T-helper 1 cell treated with Interleukin-12 subunit alpha and Interleukin-12 subunit beta and Interleukin-4 antibody, amounts not matched to agents 30 μg/mL and 1 μg/mL, for 36 hours (primary cell): Measurements from ENCODE around the gene YJEFN3.

Experiments
- H3K27ac Mint-ChIP-seq: one replicate; pipeline ENCODE4 v1.8.0; 2021; ENCODE audit warnings: mild to moderate bottlenecking, mixed read lengths
- H3K27me3 Mint-ChIP-seq: one replicate; pipeline ENCODE4 v1.8.0; 2021; ENCODE audit warnings: low read depth, mixed read lengths
- H3K36me3 Mint-ChIP-seq: one replicate; pipeline ENCODE4 v1.8.0; 2021; ENCODE audit warnings: low read depth, mixed read lengths
- H3K4me1 Mint-ChIP-seq: one replicate; pipeline ENCODE4 v1.8.0; 2021; ENCODE audit warnings: low read depth, mixed read lengths
- H3K4me3 Mint-ChIP-seq: one replicate; pipeline ENCODE4 v1.8.0; 2021; ENCODE audit warnings: mild to moderate bottlenecking, moderate library complexity, mixed read lengths
- H3K9me3 Mint-ChIP-seq: one replicate; pipeline ENCODE4 v1.8.0; 2021; ENCODE audit warnings: mixed read lengths

The YJEFN3 gene, protein sequence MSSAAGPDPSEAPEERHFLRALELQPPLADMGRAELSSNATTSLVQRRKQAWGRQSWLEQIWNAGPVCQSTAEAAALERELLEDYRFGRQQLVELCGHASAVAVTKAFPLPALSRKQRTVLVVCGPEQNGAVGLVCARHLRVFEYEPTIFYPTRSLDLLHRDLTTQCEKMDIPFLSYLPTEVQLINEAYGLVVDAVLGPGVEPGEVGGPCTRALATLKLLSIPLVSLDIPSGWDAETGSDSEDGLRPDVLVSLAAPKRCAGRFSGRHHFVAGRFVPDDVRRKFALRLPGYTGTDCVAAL

DNA sequence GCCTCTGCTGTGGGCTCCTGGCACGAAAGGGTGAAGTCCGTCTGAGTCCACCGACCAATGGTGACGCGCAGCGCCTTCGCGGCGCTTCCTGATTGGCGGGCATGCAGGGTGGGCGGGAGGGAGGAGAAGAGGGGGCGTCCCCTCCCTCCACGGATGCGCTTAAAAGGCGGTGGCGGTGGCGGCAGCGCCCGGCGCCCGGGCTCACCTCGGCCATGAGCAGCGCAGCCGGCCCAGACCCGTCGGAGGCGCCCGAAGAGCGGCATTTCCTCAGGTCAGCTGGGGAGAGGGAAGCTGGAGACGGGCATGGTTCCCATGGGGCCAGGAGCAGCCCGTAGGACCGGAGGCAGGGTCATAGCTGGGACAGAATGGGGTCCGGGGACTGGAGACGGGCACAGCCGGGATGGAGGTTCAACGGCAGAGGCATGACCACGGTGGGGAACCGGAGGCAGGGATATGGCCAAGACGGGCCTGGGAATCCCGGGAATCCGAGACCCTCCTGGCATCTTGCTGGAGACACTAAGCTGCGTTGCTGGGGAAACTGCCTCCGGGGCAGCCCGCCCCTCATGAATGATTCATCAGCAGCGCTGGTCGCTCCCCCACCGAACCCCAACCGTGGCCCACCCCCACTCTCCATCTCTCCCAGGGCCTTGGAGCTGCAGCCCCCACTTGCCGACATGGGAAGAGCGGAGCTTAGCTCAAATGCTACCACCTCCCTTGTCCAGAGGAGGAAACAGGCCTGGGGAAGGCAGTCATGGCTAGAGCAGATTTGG, at the start of gene YJEFN3:
Gene YJEFN3, plus strand, starts transcription at position 191 of the 770 bp plus-strand sequence. Its CDS starts 22 bp downstream, at position 213.
- no peaks in the 10 kb centered on the region for H3K27me3 Mint-ChIP-seq
- no peaks in the 10 kb centered on the region for H3K9me3 Mint-ChIP-seq
- H3K36me3 Mint-ChIP-seq, result peaks cover 4% of the 10 kb centered on the region
- H3K27ac Mint-ChIP-seq, result no peak within 1 kb of the TSS
- no peak within 1 kb of the TSS for H3K4me3 Mint-ChIP-seq
- H3K4me1 Mint-ChIP-seq, result peaks cover 9% of the 10 kb centered on the region

DNA sequence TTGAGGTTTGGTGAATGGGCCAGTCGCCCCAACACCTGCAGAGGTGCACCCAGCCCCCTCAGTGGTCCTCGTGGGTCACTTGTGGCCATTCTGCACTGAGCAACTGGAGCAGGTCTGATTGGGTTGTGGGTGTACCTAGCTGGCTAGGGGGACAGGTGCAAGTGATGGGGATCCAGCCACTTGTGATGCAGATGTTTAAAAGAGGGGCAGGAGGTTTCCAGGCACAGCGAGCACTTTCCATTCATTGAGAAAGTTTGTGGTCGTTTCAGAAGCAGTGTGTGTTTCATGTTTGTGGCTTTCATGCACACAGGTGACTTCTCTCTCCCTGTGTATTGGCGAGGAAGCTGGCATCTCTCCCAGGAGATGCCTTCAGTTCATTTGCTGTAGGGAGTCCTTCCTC, 48.0 kb upstream of the YJEFN3 start:
- Mint-ChIP-seq H3K27ac (no peak overlapping the region), H3K4me1 (peaks cover 39% of the 10 kb centered on the region), H3K27me3 (no peaks in the 10 kb centered on the region), H3K9me3 (no peaks in the 10 kb centered on the region), H3K4me3 (no peak overlapping the region), H3K36me3 (peaks cover 11% of the 10 kb centered on the region)

- H3K27ac Mint-ChIP-seq, result no peak overlapping the region
- H3K9me3 Mint-ChIP-seq, result no peaks in the 10 kb centered on the region
- no peak overlapping the region for H3K4me3 Mint-ChIP-seq
- peaks cover 22% of the 10 kb centered on the region for H3K4me1 Mint-ChIP-seq
- H3K36me3 Mint-ChIP-seq, result peaks cover 6% of the 10 kb centered on the region
- H3K27me3 Mint-ChIP-seq, result no peaks in the 10 kb centered on the region
Observed at GRCh38 chr19:19482809-19483596, 45.7 kb upstream of the YJEFN3 start.

GRCh38 chr19:19485161-19485997, 43.3 kb upstream of the YJEFN3 start:
- no peaks in the 10 kb centered on the region for H3K27me3 Mint-ChIP-seq
- no peaks in the 10 kb centered on the region for H3K9me3 Mint-ChIP-seq
- H3K4me1 Mint-ChIP-seq, result peaks cover 32% of the 10 kb centered on the region
- H3K27ac Mint-ChIP-seq, result peak overlapping the region; percentile 31
- H3K36me3 Mint-ChIP-seq, result peaks cover 4% of the 10 kb centered on the region
- no peak overlapping the region for H3K4me3 Mint-ChIP-seq

DNA sequence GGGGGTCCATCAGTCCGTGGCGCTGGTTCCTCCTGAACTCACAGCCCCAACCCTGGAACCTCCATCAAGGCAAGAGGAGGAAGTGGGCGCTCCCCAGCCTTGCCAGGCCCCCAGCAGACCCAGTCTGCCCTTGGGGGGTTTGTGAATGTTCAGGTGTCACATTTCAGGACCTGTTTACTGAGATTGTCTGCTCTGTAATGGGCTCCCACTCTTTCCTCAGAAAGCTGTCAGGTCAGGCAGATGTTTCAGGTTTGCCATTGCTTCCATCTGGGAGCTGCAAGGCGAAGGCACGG, 42.8 kb upstream of the YJEFN3 start:
- H3K36me3 Mint-ChIP-seq, result peaks cover 4% of the 10 kb centered on the region
- no peaks in the 10 kb centered on the region for H3K27me3 Mint-ChIP-seq
- no peak overlapping the region for H3K27ac Mint-ChIP-seq
- H3K9me3 Mint-ChIP-seq, result no peaks in the 10 kb centered on the region
- no peak overlapping the region for H3K4me3 Mint-ChIP-seq
- H3K4me1 Mint-ChIP-seq, result peaks cover 31% of the 10 kb centered on the region

DNA sequence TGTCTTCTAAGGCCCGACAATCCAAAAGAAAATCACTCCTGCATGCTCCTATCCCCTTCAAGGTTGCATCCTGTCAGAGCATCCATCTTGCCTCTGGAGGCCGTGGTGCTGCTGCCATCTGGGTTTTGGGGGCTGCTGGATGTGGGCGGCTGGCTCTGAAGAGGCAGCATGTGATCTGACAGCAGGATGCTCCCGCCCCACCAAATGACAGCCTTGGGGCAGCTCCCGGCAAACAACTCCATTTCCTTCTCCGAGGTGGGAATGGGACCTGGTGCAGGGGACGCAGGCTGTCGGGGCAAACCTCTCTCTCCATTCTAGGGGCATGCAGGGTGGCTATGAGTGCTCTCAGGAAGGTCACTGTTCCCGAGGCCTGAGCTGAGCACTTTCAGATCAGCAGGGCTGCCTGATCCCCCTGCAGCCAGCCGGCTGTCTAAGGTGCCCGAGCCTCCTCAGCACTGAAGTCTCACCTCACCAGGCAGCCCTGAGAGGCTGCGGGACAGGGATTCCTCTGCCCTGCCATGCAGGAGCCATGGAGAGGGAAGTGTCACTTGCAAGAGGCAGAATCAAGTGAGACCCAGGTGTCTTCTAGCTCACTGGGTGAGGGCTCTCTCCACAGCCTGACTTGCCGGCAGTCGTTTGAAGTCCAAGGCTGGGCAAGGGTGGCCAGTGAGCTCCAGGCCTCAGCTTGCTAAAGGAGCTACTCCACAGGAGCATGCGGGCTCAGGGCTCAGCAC, 42.2 kb upstream of the YJEFN3 start:
- no peaks in the 10 kb centered on the region for H3K27me3 Mint-ChIP-seq
- peak overlapping the region; percentile 15 for H3K27ac Mint-ChIP-seq
- H3K4me1 Mint-ChIP-seq, result peaks cover 27% of the 10 kb centered on the region
- H3K36me3 Mint-ChIP-seq, result peaks cover 4% of the 10 kb centered on the region
- H3K4me3 Mint-ChIP-seq, result no peak overlapping the region
- no peaks in the 10 kb centered on the region for H3K9me3 Mint-ChIP-seq

GRCh38 chr19:19487077-19487949, 41.4 kb upstream of the YJEFN3 start:
- Mint-ChIP-seq H3K9me3 (no peaks in the 10 kb centered on the region), H3K4me3 (no peak overlapping the region), H3K36me3 (peaks cover 4% of the 10 kb centered on the region), H3K4me1 (peaks cover 26% of the 10 kb centered on the region), H3K27ac (peak overlapping the region; percentile 100), H3K27me3 (no peaks in the 10 kb centered on the region)

- H3K4me1 Mint-ChIP-seq, result peaks cover 26% of the 10 kb centered on the region
- peak overlapping the region; percentile 100 for H3K27ac Mint-ChIP-seq
- no peaks in the 10 kb centered on the region for H3K9me3 Mint-ChIP-seq
- H3K4me3 Mint-ChIP-seq, result peak overlapping the region; percentile 75
- H3K36me3 Mint-ChIP-seq, result peaks cover 3% of the 10 kb centered on the region
- H3K27me3 Mint-ChIP-seq, result no peaks in the 10 kb centered on the region
Observed at GRCh38 chr19:19487950-19488874, 40.5 kb upstream of the YJEFN3 start.

GRCh38 chr19:19488875-19489690, 39.6 kb upstream of the YJEFN3 start:
- Mint-ChIP-seq H3K27me3 (no peaks in the 10 kb centered on the region), H3K27ac (peak overlapping the region; percentile 100), H3K9me3 (no peaks in the 10 kb centered on the region), H3K36me3 (peaks cover 2% of the 10 kb centered on the region), H3K4me1 (peaks cover 26% of the 10 kb centered on the region), H3K4me3 (peak overlapping the region; percentile 75)

DNA sequence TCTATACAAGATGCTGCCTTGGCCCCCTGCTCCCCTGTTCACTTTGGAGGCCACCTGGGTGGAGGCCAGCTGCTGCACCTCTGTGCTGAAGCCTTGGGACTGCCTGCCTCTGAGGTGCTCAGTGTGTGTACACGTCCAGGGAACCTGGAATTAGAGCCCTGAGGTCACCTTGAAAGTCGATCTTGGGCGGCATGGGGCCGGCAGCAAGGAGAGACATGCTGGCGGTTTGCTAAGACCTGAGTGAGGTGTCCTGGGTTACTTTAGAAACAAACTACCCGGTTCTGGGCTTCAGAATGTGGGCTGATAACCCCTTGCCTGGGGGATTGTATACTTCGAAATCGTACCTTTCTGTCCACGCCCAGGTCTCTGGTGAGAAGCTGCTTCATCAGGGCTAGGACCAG, 38.9 kb upstream of the YJEFN3 start:
- Mint-ChIP-seq H3K27me3 (no peaks in the 10 kb centered on the region), H3K9me3 (no peaks in the 10 kb centered on the region), H3K27ac (peak overlapping the region; percentile 100), H3K4me3 (peak overlapping the region; percentile 75), H3K36me3 (peaks cover 6% of the 10 kb centered on the region), H3K4me1 (peaks cover 26% of the 10 kb centered on the region)

DNA sequence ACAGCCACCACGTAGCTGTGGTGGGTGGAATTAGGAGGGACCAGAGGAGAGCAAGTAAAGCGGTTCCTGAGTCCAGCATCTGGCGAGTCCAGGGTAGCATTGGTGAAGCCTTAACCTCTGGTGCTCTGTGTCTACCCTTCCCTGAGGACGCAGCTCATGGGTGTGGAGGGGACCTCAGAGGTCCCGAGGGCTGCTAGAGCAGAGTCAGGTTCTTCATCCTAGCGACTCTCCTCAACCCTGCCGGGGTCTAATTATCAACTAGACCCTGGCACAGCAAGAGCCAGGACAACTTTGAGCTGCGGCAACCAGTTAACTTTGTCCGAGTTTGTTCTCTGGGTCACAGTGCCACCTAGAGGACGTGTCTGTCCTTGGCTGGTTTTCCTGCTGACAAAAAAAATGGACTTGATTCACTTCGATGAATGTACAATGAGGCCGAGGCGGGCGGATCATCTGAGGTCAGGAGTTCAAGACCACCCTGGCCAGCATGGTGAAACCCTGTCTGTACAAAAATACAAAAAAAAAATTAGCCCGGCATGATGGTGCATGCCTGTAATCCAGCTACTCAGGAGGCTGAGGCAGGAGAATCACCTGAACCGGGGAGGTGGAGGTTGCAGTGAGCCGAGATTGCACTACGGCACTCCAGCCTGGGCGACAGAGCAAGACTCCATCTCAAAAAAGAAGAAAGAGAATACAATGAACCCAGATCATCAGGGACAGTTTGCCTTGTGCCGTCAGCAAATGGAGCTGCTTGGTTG, 38.3 kb upstream of the YJEFN3 start:
- Mint-ChIP-seq H3K9me3 (no peaks in the 10 kb centered on the region), H3K4me3 (no peak overlapping the region)

More for the DNA sequence above, 38.3 kb upstream of the YJEFN3 start:
- H3K36me3 Mint-ChIP-seq, result peaks cover 9% of the 10 kb centered on the region
- H3K4me1 Mint-ChIP-seq, result peaks cover 26% of the 10 kb centered on the region
- no peaks in the 10 kb centered on the region for H3K27me3 Mint-ChIP-seq
- peak overlapping the region; percentile 100 for H3K27ac Mint-ChIP-seq
